Sciatic nerve (tissue), 2 donors: ENCODE data around the gene MTRF1L. TPM values are rescaled to one million over a fixed set of nuclear protein-coding genes. Genes with fewer than 3 reads are reported as not detected.
"Not testable (repeated sequence)": the region's sequence is repeated elsewhere in the genome, so short reads cannot be mapped to it uniquely, and the experiment has no call there.

Experiments used
- ATAC-seq: fragments of 200-7000 bp; cut with Tn5 transposase; one replicate; pipeline ENCODE4 v1.9.1; 2020; ENCODE audit warnings: mild to moderate bottlenecking, moderate library complexity
- DNase-seq: peaks from one replicate; pipeline ENCODE4 v3.0.0-alpha.2; 2020; ENCODE audit warnings: low spot score
- intact Hi-C: fragments of 100-400 bp; cut with DNase I; formaldehyde crosslinking; loops from one replicate; pipeline ENCODE4 v1.14.2; 2022
- total RNA-seq: library from RNA; stranded (reverse); fragmentation: NEBNext Ultra II Directional; extraction: Animal tissue kit (Norgen Biotek cat#: 25700); gene quantifications from one replicate; pipeline ENCODE4 v1.2.1, GENCODE V29; 2021
- donor health status: DM: no; HTN: no; CAD: no.
- donor health status: DM: no; HTN: no; CAD: no.

MTRF1L gene
- total RNA-seq, 1 donor from 2014 or later, result 17.8 TPM

GRCh38 chr6:153013438-153013837 is 10.9 kb upstream of the MTRF1L start:
- ATAC-seq (no peak), DNase-seq (no peak)
- intact Hi-C loops, result no loop called here

- ATAC-seq, result no peak
- intact Hi-C loops, result no loop called here
These were observed 10.3 kb upstream of the MTRF1L start for GRCh38 chr6:153012856-153013255.

GRCh38 chr6:153003366-153003690 is 819 bp upstream of the MTRF1L start:
- ATAC-seq (peak; percentile 7), DNase-seq (no peak)
- intact Hi-C loops, result no loop called here

More at GRCh38 chr6:153012856-153013255, 10.3 kb upstream of the MTRF1L start:
- DNase-seq, result no peak

GRCh38 chr6:153001767-153002612 is 519 bp downstream of the MTRF1L start:
- no peak for DNase-seq
- no peak for ATAC-seq
- intact Hi-C loops, result no loop called here

DNA sequence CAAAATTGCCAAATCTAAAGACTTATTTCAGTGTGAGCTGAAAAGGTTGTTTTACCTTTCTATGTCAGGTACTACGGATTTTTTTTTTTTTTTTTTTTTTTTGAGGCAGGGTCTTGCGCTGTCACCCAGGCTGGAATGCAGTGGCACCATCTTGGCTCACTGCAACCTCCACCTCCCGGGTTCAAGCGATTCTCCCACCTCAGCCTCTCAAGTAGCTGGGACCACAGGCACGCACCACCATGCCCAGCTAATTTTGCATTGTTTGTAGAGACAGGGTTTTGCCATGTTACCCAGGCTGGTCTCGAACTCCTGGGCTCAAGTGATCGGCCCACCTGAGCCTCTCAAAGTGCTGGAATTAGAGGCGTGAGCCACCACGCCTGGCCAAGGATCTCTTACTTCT is 1.7 kb downstream of the MTRF1L start:
- ATAC-seq, intact Hi-C loops, DNase-seq: not testable (repeated sequence)

GRCh38 chr6:153000243-153000642 is 2.3 kb downstream of the MTRF1L start:
- no peak for DNase-seq
- intact Hi-C loops, result no loop called here
- no peak for ATAC-seq

- ATAC-seq, intact Hi-C loops, DNase-seq: not testable (repeated sequence)
These were observed 3.0 kb downstream of the MTRF1L start for GRCh38 chr6:152999538-152999937.

- intact Hi-C loops, result no loop called here
These were observed 8.7 kb downstream of the MTRF1L start for GRCh38 chr6:152993847-152994246.

DNA sequence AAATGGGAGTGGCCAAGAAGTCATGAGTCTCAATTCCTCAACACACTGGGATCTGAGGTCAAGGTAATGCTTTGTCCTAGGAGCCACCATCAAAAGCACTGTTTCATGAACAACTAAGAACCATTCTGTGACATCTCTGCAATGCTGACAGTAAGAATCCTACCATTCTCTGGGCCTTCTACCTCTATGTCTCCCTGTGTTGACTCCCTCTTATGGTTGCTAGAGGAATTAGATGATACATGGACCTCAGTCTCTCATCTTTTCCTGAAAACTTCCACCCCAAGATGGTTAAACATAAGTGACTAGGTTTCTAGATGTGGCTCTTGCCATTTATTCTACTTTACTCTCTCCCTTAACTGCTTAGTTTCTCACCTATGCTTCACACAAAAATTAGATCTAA is 9.1 kb downstream of the MTRF1L start:
- DNase-seq (no peak), ATAC-seq (no peak)
- intact Hi-C loops, result no loop called here

More at GRCh38 chr6:152993847-152994246, 8.7 kb downstream of the MTRF1L start:
- DNase-seq, result no peak
- no peak for ATAC-seq

GRCh38 chr6:152986978-152987377 is 15.5 kb downstream of the MTRF1L start:
- DNase-seq (no peak), ATAC-seq (no peak)
- intact Hi-C loops, result no loop called here

- intact Hi-C loops, ATAC-seq, DNase-seq: not testable (repeated sequence)
These were observed 17.2 kb downstream of the MTRF1L start for GRCh38 chr6:152985300-152985699.

DNA sequence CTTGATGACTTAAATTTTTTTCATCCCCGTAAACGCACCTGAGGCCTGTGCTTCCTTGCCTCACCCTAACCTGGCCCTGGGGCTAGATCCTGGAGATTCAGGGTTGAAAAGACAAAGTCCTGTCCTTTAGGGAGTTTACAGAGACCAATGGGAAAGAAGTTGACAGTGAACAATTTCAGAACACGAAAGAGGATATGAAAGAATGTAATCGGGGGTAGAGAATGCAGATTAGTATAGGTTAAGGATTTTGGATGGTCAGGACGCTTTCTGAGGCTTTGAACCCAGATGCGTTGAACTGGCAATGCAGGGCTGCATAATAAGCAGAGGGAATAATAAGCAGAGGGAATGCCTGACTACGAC is 18.0 kb downstream of the MTRF1L start:
- ATAC-seq, result no peak
- DNase-seq, result no peak
- intact Hi-C loops, result no loop called here

- DNase-seq, result peak; percentile 88
- intact Hi-C loops, result no loop called here
- peak; percentile 62 for ATAC-seq
These were observed 18.6 kb downstream of the MTRF1L start for GRCh38 chr6:152983637-152984512.

DNA sequence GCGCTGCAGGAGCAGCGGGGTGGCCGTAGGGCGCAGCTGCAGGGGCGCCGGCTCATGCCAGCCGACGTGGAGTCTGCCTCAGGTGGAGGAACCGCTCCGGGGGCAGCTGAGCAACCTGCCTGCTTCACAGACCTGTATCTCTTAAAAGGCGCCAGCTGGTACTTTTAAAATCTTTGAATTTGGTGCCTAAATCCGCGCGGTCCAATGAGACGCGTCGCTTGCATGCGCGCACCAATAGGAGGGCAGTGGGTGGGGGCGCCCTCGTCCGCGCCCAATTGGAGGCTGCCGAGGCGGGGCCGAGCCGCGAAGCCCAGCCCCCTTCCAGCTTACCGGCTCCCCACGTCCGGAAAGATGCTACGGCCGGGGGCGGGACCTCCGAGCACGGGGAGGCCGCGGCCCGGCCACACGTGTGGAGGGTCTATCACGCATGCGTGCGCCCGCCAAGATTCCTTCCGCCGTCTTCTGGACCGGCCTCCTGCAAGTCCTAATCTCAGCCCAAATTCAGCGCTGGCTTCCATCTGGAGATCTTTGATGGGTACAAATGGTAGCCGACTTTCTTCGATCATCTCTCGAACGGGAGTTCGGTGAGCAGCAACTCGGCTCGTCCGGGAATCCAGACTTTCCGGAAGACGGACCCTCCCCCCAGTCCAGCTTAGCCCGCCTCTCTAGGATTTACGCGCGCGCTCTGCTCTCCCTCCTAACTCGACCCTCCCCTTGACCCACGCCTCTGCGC is 19.4 kb downstream of the MTRF1L start, which contains the start of gene FBXO5:
Gene FBXO5, minus strand, starts transcription at position 138 of the 733 bp plus-strand sequence. Its CDS starts 82 bp downstream, at position 56.
- DNase-seq (peak; percentile 98), ATAC-seq (peak; percentile 98)
- intact Hi-C loops, result no loop called here

- peak; percentile 69 for DNase-seq
- ATAC-seq, result no peak
- intact Hi-C loops, result no loop called here
These were observed 20.3 kb downstream of the MTRF1L start for GRCh38 chr6:152981989-152982903.

DNA sequence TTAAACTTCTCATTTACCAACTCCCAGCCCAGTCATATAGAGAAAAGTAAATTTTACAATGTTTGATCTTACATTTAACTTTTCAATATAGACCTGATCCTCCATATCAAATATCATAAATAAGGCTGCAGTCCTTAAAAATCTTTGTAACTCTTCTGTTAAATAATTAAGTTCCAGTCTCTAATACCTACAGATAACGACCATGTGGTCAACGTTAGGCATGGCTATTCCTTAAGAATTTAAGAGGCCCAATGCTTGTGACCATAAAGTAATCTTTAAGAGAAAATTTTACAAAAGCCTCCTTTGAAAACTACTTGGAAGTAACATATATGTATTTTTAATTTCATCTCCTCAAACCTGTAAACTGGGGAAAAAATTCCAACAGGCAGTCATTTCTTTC is 21.3 kb downstream of the MTRF1L start:
- no peak for ATAC-seq
- intact Hi-C loops, result no loop called here
- DNase-seq, result no peak

GRCh38 chr6:152980656-152981055 is 21.9 kb downstream of the MTRF1L start:
- no peak for ATAC-seq
- no peak for DNase-seq
- intact Hi-C loops, result no loop called here

- ATAC-seq (no peak), DNase-seq (no peak)
- intact Hi-C loops, result no loop called here
These were observed 23.4 kb downstream of the MTRF1L start for GRCh38 chr6:152979116-152979515.
